HuH-7.5 (cell line): ENCODE data around the gene IGSF21.

Source experiments
- DNase-seq: peaks from one replicate; pipeline ENCODE4 v3.0.0; 2011; ENCODE audit warnings: low spot score

Gene IGSF21

DNA sequence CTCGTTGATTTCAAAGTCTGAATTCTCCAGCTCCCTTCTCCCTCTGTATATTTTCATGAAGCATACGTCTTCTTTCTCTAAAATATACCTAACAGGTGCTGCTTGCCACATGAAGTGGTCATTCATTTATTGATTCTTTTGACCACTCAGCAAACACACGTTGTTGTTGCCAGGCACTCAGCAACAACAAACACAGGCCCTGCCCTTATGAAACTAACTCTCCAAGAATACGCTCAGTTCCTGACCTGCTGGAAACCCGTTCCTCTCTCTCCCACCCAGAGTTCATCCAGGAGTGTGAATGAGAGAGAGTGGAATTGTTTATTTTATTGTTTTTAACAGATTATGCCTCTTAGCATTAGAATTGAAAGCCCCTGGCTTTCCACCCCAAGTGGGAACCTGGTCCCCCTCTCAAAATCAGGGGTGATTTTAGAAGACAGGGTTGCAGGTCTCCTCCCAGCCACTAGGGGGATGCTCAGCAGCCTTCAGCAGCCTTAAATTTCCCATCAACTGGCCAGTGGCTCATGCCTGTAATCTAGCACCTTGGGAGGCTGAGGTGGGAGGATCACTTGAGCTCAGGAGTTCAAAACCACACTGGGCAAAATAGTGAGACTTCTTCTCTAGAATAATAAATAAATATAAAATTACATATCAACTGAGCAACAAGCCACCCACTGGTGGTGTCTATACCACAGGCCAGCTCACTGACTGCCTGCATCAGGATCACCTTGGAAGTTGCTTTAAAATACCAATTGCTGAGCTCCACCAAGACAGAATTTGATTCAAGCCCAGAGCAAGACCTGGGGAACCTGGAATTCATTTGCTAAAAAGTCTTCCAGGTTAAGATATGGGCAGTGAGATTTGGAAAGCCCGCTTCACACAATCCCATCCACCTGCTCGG lies 192.1 kb downstream of the IGSF21 start:
- peak; percentile 58 for DNase-seq

DNA sequence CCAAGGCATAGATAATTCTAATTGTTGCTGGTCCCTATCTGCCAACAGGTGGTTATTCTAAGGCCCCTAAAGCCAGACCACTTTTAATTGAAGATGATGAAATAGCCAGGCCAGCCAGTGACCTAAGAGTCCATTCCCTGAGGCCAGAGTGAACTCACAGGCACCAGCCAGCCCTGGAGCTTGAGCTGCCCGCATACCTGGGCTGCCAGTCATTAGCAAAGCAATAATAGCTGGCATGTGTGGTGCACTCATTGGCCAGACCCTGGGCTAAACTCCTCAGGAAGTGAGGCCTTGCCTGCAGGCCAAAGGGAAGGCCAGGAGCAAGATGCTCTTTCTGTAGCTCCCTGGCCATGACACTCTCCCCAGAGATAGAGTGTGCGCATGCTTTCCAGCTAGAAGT lies 192.8 kb downstream of the IGSF21 start:
- no peak for DNase-seq

DNA sequence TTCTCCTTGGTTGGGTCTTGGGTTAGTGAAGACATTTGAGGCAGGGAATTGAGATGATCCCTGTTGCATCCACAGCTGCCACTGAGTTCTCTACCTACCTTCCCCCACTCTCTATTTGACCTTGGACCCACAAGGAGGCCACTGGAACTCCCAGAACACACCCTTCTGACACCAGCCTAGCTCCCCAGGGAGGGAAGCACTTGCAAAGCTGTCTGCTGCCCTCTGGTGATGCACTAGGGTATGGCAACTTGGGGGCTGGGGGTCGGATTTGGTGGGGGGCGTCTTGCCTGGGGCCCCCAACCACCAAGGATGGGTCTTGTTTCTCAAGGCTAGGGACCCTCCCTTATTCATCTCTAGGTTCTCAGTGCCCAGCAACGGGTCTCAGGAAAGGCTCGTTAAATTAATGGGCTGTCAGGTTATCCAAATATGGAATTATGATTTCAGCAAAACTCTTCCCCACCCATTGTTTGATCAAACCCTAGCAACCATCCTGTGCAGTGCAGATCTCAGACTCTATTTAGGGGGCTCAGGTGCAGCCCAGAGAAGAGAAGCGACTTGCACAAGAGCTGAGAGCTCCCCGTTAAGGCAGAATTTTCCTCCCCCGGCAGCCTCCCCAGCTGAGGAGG lies 195.3 kb downstream of the IGSF21 start:
- DNase-seq, result no peak

DNA sequence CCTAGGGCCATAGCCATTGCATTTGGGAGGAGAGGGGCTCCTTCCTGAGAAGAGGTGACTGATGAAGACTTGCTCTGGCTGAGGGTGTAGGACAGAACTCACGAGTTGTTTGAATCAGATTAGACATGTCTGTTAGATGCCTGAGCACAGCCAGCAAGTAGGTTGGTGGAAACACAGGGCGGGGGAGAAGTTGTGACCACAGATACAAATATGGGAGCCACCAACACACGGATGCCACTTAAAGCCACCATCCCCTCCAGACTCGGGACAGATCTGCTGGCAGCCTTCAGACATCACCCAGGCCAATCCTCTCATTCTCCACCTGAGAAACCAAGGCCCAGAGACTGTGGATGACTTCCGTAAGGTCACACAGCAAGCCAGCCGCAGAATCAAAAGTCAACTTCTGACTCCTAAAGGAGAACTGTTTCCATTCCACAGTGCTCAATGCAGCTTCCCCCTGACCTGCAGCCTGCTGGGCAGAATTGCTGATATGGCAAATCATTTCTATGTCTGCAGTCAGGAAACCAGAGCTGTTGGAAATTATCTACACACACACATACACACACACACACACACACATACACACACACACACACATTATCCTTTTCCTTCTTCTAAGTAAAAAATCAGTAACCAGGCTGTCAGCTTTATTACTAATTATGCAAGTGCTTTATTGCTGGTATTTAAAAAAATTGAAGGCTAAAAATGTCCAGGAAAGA lies 196.7 kb downstream of the IGSF21 start:
- no peak for DNase-seq

DNA sequence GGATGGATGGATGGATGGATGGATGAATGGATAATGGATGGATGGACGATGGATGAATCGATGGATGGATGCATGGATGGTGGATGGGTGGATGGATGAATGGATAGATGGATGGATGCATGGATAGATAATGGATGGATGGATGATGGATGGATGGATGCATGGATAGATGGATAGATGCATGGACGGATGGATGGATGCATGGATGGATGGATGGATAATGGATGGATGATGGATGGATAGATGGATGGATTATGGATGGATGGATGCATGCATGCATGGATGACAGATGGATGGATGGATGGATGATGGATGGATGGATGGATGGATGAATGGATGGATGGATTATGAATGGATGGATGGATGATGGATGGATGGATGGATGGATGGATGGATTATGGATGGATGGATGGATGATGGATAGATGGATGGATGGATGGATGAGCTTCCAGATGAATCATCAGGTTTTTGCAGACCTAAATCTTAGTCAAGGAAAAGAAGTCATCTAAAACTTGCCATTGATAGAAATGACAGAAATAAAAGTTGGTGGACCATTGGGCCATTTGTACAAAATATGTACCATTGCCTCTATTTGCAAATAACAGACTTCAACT lies 197.7 kb downstream of the IGSF21 start:
- DNase-seq, result no peak

DNA sequence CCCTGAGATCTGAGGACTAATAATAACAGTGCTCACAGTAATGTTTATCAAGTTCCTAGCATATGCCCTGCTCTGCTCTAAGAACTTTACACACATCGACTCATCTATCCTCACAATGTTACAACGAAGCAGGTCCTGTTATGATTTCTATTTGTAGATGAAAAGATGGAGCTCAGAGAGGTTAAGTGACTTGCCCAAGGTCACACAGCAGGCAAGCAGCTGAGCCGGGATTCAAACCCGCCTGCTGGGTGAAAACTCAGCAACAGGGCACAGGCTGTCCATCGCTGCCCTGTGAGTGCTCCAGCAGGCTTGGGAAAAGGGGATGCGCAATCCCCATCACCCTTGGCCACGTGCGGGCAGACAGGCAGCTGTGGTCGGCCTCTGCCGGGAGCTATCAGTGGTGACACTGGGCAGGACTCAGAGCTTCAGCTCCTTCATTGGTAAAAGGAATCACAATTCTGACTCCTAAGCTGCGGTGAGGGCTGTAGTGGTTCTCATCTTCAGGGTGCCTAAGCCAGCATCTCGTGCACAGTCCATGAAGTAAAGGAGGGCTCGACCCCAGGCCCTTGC lies 199.8 kb downstream of the IGSF21 start:
- no peak for DNase-seq

DNA sequence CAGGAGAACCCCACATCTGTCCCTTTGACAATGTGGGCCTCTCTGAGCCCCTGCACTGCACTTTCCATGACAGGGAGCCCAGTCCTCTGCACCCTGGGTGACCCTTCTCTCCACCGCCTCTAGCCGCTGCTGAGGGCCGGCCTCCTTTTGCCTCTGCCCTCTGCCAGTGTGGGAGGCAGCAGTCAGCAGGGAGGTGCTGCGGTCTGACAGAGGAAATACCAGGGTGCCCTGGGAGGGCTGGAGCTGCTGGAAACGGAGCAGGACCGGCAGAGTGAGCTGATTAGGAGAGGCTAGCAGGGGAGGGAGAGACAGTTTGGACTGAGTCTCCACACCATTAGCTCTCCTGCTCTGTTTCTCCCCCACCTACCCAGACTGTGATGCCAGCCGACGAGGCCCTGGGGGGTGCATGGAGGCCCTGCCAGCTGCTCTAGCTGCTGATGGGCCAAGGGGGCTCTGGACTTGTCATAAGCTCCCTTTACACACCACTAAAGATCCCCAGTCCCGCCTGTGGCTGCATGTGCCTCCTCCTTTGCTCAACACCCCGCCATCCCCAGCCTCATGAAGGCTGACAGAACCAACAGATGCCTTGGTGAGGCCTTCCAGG lies 202.1 kb downstream of the IGSF21 start:
- no peak for DNase-seq

DNA sequence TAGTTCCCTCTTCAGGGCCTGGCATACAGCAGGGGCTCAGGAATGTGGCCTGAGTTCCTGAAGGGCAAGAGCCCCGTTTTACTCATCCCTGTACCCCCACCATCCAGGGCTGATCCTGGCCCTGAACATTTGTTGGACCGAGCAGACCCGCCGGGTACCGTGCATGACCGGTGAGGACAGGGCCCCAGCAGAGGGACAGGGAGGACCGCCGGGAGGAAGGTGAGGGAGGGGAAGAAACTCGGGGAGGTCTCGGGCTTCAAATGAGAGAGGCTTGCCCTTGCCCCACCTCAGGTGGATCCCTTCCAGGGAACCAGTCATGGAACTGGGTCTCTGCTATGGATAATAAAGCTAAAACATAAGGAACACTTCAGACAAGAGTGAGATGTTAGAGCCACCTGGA lies 205.4 kb downstream of the IGSF21 start:
- no peak for DNase-seq

DNA sequence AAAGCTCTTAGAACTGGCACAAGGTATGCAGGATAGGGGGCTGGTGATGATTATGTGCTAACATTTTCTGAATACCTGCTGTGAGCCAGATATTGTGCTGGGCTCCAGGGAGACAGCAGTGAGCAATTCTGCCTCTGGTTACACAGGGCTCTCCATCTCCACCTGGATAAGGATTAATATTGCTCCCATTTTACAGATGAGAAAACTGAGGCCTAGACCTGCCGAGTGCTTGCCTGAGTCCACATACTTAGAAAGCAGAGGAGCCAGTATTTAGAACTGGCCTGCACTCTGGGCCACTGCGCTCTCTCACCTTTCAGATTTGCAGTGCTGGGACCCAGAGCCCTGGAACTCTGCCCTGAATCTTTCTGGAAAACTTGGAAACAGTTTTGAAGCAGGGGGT lies 205.9 kb downstream of the IGSF21 start:
- DNase-seq, result no peak

DNA sequence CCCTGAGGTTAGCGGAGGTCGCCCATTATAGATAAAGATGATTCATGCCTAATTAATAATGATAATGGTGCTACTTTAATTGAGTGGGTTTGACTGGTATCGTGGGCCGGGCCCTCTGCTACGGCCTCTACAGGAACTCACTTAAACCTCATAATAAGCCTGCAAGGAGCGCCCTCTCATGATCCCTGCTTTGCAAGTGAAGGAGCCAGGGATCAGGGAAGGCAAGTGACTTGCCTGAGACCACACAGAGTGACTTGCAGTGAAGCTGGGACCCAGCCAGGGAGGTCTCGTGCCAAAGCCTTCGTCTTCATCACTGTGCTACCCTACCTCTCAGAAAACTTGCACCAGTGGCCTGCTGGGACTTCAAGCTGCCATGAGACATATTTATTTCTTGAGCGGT lies 206.8 kb downstream of the IGSF21 start:
- no peak for DNase-seq

DNA sequence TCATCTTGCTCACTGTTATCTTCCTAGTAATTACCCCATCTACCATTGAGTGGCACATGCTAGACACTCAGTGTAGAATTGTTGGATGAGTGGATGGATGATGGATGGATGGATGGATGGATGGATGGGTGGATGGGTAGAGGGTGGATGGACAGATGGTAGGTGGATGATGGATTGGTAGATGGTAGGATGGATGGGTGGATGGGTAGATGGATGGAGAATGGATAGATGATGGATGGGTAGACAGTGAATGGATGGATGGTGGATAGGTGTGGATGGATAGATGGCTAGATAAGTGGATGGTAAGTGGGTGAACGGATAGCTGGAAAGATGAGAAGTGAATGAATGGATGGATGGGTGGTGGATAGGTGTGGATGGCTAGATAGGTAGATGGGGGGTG lies 207.9 kb downstream of the IGSF21 start:
- no peak for DNase-seq

DNA sequence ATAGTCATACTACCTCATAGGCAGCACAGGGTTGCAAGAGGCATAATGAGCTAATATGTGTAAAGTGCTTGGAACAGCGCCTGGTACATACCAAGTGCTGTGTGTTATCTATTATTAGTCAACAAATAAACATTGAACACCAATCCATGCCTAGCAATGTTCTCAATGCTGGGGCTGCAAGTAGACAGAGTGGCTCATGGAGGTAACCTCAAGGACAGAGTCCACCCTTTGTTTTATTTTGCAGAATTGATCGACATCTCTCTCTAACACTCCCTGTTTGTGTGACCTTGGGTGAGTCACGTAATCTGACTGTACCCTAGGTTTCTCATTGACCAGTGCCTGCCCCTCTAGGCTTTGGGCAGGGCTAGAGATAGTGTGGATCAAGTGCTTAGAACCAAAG lies 209.2 kb downstream of the IGSF21 start:
- DNase-seq, result no peak

DNA sequence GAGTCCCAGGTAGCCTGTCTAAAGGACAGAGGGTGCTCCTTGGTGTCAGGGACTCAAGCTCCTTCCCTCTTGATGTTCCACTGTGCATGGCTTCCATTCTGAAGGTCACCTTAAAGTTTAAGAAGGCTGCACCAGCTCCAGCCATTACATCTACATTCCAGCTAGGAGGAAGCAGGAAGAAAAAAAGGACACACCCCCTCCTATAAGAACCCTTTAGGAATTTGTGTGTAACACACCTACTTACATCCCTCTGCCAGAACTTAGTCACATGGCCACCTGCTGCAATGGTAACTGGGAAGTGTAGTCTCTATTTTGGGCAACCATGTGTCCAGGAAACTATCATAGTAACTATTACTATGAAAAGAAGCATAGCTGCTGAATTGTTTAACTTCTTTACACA lies 211.5 kb downstream of the IGSF21 start:
- DNase-seq, result no peak

DNA sequence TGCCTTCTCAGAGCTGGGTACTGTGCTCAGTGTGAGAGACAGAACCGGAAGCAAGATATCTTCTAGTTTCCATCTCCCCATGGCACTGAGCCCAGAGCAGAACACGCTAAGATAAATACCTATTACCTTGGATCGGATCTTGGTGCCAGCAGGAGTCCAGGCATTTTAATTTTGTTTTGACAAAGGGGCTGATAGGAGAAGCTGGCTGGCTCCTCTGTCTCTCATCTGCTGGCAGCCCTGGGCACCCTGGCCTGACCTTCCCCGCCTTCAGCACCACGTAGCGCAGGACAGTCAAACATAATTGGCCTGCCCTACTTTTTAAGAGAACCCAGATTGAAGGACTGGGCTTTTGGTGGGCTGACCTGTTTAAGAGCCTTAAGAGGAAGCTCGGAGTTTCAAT lies 212.5 kb downstream of the IGSF21 start:
- DNase-seq, result no peak

DNA sequence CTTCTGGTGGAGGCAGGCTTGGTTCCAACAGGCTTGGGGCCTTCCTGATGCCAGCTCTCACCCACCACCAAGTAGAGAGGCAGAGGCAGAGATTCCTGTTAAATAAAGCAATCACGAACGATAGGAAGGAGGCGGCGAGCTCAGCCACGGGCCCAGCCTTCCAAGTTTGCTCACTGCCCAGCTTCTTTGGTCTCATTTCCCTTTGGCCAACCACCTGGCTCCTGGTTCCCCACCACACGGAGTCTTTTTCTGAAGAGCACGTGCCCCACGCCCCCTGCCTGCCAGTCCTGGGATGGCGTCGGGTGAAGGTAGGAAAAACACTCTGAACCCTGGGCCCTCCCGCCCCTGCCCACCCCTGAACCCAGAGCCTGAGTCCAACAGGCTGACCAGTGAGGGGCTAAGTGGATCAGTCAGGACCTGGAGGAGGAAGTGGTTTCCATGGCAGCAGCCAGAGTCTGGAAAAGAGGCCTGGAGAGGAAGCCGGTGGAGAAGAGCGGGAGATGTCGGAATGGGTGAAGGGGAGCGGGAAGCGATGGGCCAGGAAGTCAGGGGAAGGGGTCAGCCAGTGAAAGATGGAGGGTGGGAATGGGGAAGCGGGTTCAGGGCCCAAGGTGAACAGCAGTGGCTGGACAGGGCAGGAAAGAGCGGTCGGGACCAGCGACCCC lies 214.9 kb downstream of the IGSF21 start:
- DNase-seq, result no peak

DNA sequence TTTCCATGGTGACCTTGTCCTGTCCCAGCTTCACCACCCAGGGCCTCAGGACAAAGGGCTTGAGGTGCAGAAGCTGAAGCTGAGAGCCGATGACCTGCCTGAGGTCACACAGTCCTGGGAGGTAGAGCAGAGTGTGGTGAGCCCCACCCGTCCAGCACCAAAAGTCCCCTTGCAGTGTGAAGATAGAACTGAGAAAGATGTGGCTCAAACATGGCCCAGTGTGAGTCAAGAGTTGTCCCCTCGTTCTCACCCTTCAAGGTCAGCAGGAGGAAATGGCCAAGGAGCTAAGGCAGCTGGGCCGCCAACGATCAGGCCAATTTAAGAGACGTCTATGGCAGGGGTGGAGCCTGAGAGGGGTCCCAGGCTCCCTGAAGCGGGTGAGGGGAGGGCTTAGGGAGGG lies 215.7 kb downstream of the IGSF21 start:
- no peak for DNase-seq

DNA sequence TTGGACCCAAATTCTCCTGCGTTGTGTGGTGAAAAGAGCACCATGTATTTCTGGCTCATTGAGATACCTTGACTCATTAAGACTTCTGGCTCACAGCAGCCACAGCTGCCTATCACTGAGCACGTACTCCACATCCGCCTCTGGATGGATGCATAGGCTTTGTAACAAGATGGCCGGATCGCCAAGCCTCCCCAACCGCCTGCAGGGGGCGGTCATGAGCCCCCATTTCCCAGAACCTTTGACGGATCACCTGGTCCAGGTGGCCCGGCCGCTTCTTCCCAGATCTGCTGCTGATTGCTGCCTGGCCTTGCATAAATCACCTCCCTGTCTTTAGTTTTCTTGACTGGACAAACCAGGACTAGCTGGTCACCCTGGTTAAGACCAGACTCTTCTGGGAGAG lies 216.6 kb downstream of the IGSF21 start:
- DNase-seq, result no peak

DNA sequence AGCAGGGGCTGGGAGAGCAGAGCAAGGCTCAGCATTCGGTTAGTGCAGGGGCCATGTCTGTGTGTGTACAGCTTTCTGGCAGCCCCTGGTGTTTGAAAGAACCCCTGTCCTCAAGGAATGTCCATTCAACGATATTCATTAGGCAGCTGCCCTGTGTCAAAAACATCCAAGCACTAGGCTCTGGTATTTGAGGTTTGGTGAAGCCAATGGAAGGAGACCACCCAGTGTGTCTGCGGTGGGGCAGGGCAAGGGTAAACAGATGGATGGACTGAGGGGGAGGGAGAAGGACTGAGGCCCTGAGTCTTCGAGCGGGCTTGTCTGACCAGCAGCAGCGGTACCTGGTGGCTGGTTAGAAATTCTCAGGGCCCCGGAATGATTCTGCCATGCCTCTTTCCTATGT lies 217.5 kb downstream of the IGSF21 start:
- DNase-seq, result no peak

DNA sequence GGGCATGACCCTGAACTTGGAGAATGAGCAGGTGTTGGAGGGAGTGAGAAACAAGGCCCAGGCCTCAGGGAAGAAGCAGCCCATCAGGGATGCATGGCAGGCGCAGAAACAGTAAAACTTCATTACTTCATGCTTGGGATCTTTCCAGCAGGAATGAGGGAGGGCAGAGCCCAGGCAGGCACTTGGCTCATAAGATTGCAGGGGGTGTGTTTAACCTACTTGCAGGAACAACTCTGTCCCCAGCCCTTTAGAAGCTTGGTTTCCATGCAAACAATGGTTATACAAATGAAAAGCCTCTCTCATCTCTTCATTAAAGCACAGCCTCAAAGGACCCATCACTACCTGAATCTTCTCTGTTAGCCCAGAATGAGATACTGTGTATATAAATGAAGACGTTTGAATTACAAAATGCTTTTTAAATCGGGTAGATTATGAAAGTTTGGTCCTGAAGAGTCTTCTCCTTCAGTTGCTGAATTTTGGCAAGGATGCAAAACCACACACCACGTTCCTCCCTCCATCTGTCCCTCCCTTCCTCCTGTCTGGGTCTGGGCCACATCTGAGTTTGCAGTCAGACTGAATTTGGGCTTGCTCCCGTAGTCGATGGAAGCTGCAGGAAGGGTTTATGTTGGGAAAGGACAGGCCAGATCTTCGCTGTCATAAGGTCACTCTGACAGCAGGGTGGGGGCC lies 218.8 kb downstream of the IGSF21 start:
- no peak for DNase-seq

DNA sequence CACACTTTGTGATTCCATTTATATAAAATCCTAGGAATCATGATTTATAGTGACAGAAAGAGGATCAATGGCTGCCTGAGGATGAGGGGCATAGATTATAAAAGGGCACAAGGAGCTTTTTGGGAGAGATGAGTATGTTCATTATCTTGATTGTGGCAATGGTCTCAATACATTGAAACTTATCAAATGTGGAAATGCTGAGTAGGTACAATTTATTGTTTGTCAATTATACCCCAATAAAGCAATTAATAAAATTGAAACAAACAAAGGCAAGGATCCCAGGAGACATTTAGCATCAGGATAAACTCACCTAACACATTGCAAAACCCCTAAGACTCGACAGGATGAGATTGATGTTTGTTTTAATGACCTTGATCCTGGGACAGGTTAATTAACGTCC lies 220.1 kb downstream of the IGSF21 start:
- no peak for DNase-seq

DNA sequence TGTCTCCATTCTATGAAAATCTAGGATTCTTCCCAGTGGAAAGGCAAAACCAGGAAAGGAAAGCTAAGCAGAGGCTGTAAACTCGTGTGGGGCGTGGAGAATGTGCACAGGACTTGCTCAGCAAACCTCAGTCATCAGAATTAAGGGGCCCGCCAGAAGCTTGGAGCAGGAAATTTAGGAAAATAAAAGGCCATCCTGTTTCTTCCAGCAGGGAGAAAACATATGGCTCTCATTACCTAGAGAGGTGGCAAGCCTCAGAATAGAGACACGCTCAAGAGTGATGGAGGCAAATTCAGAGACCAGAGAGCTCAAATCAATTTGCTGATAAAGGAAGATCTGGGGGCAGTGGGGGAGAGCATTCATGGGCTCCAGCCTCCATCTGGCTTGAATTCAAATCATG lies 221.2 kb downstream of the IGSF21 start:
- no peak for DNase-seq
